ENCODE data around the gene MARVELD3. TPM values are rescaled to one million over a fixed set of nuclear protein-coding genes. Genes with fewer than 3 reads are reported as not detected.

MARVELD3 gene
- polyA plus RNA-seq, 1 donor (not counting 4 experiments of a cell fraction or from before 2014, with no cell fraction given) = 11.6 TPM

- DNase-seq (ENCODE audit: low read depth, low spot score) (no peak), FAIRE-seq (peak; percentile 49)
- Histone ChIP-seq H3K4me3 (ENCODE audit: control insufficient read depth in 2 of 3, extremely low read depth in 1 of 3, insufficient read depth in 2 of 3, low read depth in 1 of 3, low read length in 3 of 3) (peak overlapping the region in 1 of 3 experiments; percentile 25), H3K27me3 (ENCODE audit: control insufficient read depth, extremely low read depth, insufficient read depth, low read length) (no peaks in the 10 kb centered on the region), H3K4me1 (ENCODE audit: control insufficient read depth, extremely low read depth, insufficient read depth, low read length) (peaks cover 21% of the 10 kb centered on the region), H3K27ac (ENCODE audit: control insufficient read depth, insufficient read depth, low read length) (no peak overlapping the region), H3K9ac (ENCODE audit: control insufficient read depth, extremely low read depth, insufficient read depth, low read length) (no peak overlapping the region), H2AFZ (ENCODE audit: control insufficient read depth, low read length) (no peak overlapping the region), H3K79me2 (ENCODE audit: control insufficient read depth, insufficient read depth, low read length) (peaks cover 6% of the 10 kb centered on the region), H3K36me3 (ENCODE audit: control insufficient read depth in 2 of 2, extremely low read depth in 1 of 2, insufficient read depth in 2 of 2, low read length in 2 of 2) (peaks cover 8 to 9% of the 10 kb centered on the region in 2 experiments), H3K9me1 (ENCODE audit: control insufficient read depth, extremely low read depth, insufficient read depth, low read length) (no peaks in the 10 kb centered on the region), H3K4me2 (ENCODE audit: control insufficient read depth, extremely low read depth, insufficient read depth, low read depth, low read length) (peak overlapping the region; percentile 32), H4K20me1 (ENCODE audit: control insufficient read depth, extremely low read depth, insufficient read depth, low read length) (no peaks in the 10 kb centered on the region), H3K9me3 (ENCODE audit: control insufficient read depth, low read depth, low read length) (no peaks in the 10 kb centered on the region)
- TF ChIP-seq EZH2 (IDR thresholded peaks at IDR 0.05; ENCODE audit: low read length) (no peak), CTCF (optimal IDR thresholded peaks at IDR 0.05 in 1 of 3, IDR thresholded peaks at IDR 0.05 in 1 of 3, conservative IDR thresholded peaks at IDR 0.05 in 1 of 3; ENCODE audit: extremely low read depth in 1 of 3, insufficient read depth in 2 of 3, low read length in 3 of 3) (no peak)
- dilution Hi-C loops (cut with MboI; ENCODE audit: extremely low pct_ligation_motif_present, low sequenced_read_pairs) = no loop called here
These were observed 4.8 kb downstream of the MARVELD3 start for GRCh38 chr16:71630808-71631207.

GRCh38 chr16:71631776-71632175 lies 5.8 kb downstream of the MARVELD3 start:
- Histone ChIP-seq H3K27ac (ENCODE audit: control insufficient read depth, insufficient read depth, low read length) (no peak overlapping the region), H3K9ac (ENCODE audit: control insufficient read depth, extremely low read depth, insufficient read depth, low read length) (no peak overlapping the region), H2AFZ (ENCODE audit: control insufficient read depth, low read length) (no peak overlapping the region), H3K4me1 (ENCODE audit: control insufficient read depth, extremely low read depth, insufficient read depth, low read length) (peaks cover 21% of the 10 kb centered on the region), H3K9me1 (ENCODE audit: control insufficient read depth, extremely low read depth, insufficient read depth, low read length) (no peaks in the 10 kb centered on the region), H3K9me3 (ENCODE audit: control insufficient read depth, low read depth, low read length) (no peaks in the 10 kb centered on the region), H3K36me3 (ENCODE audit: control insufficient read depth in 2 of 2, extremely low read depth in 1 of 2, insufficient read depth in 2 of 2, low read length in 2 of 2) (peaks cover 9 to 10% of the 10 kb centered on the region in 2 experiments), H3K4me2 (ENCODE audit: control insufficient read depth, extremely low read depth, insufficient read depth, low read depth, low read length) (no peak overlapping the region), H3K4me3 (ENCODE audit: control insufficient read depth in 2 of 3, extremely low read depth in 1 of 3, insufficient read depth in 2 of 3, low read depth in 1 of 3, low read length in 3 of 3) (no peak overlapping the region), H3K27me3 (ENCODE audit: control insufficient read depth, extremely low read depth, insufficient read depth, low read length) (no peaks in the 10 kb centered on the region), H4K20me1 (ENCODE audit: control insufficient read depth, extremely low read depth, insufficient read depth, low read length) (no peaks in the 10 kb centered on the region), H3K79me2 (ENCODE audit: control insufficient read depth, insufficient read depth, low read length) (peaks cover 6% of the 10 kb centered on the region)
- TF ChIP-seq EZH2 (IDR thresholded peaks at IDR 0.05; ENCODE audit: low read length) (no peak), CTCF (optimal IDR thresholded peaks at IDR 0.05 in 1 of 3, IDR thresholded peaks at IDR 0.05 in 1 of 3, conservative IDR thresholded peaks at IDR 0.05 in 1 of 3; ENCODE audit: extremely low read depth in 1 of 3, insufficient read depth in 2 of 3, low read length in 3 of 3) (no peak)
- dilution Hi-C loops (cut with MboI; ENCODE audit: extremely low pct_ligation_motif_present, low sequenced_read_pairs) = no loop called here
- FAIRE-seq (peak; percentile 23), DNase-seq (ENCODE audit: low read depth, low spot score) (no peak)
